ENCODE measurements around the gene SLC8B1.

SLC8B1 gene

GRCh38 chr12:113292091-113292490 lies 42.8 kb downstream of the SLC8B1 start:
- DNase-seq: no peak

- DNase-seq: no peak
Observed at GRCh38 chr12:113291586-113291985, 43.3 kb downstream of the SLC8B1 start.

- no peak for DNase-seq
Observed at GRCh38 chr12:113290506-113290905, 44.4 kb downstream of the SLC8B1 start.

GRCh38 chr12:113289361-113289760 lies 45.5 kb downstream of the SLC8B1 start:
- DNase-seq: no peak

- DNase-seq: no peak
Observed at GRCh38 chr12:113287899-113288282, 47.0 kb downstream of the SLC8B1 start.

- DNase-seq: no peak
Observed at GRCh38 chr12:113287146-113287898, 47.6 kb downstream of the SLC8B1 start.

- DNase-seq: no peak
Observed at GRCh38 chr12:113286712-113287111, 48.2 kb downstream of the SLC8B1 start.

GRCh38 chr12:113285679-113286610 lies 49.0 kb downstream of the SLC8B1 start:
- DNase-seq: no peak

- DNase-seq: no peak
Observed at GRCh38 chr12:113284751-113285150, 50.2 kb downstream of the SLC8B1 start.

- no peak for DNase-seq
Observed at GRCh38 chr12:113278633-113279032, 56.3 kb downstream of the SLC8B1 start.

GRCh38 chr12:113278141-113278540 lies 56.8 kb downstream of the SLC8B1 start:
- no peak for DNase-seq

- DNase-seq: no peak
Observed at GRCh38 chr12:113277511-113277910, 57.4 kb downstream of the SLC8B1 start.

GRCh38 chr12:113276946-113277500 lies 57.9 kb downstream of the SLC8B1 start:
- DNase-seq: no peak

- DNase-seq: no peak
Observed at GRCh38 chr12:113276306-113276705, 58.6 kb downstream of the SLC8B1 start.

- no peak for DNase-seq
Observed at GRCh38 chr12:113274848-113275247, 60.1 kb downstream of the SLC8B1 start.

GRCh38 chr12:113273053-113273725 lies 61.7 kb downstream of the SLC8B1 start:
- no peak for DNase-seq

GRCh38 chr12:113271853-113272561 lies 62.9 kb downstream of the SLC8B1 start:
- DNase-seq: no peak

- no peak for DNase-seq
Observed at GRCh38 chr12:113271466-113271852, 63.5 kb downstream of the SLC8B1 start.

GRCh38 chr12:113270709-113271009 lies 64.2 kb downstream of the SLC8B1 start:
- DNase-seq: no peak

GRCh38 chr12:113269257-113269943 lies 65.5 kb downstream of the SLC8B1 start:
- DNase-seq: no peak

- no peak for DNase-seq
Observed at GRCh38 chr12:113268621-113269020, 66.3 kb downstream of the SLC8B1 start.

- DNase-seq: no peak
Observed at GRCh38 chr12:113268136-113268535, 66.8 kb downstream of the SLC8B1 start.

Measured in T-helper 1 cell (primary cell).